Measurements from ENCODE around the gene TXNL1.

GRCh38 chr18:56560992-56561391 lies 77.4 kb downstream of the TXNL1 start:
- TF ChIP-seq, protein P1, sequence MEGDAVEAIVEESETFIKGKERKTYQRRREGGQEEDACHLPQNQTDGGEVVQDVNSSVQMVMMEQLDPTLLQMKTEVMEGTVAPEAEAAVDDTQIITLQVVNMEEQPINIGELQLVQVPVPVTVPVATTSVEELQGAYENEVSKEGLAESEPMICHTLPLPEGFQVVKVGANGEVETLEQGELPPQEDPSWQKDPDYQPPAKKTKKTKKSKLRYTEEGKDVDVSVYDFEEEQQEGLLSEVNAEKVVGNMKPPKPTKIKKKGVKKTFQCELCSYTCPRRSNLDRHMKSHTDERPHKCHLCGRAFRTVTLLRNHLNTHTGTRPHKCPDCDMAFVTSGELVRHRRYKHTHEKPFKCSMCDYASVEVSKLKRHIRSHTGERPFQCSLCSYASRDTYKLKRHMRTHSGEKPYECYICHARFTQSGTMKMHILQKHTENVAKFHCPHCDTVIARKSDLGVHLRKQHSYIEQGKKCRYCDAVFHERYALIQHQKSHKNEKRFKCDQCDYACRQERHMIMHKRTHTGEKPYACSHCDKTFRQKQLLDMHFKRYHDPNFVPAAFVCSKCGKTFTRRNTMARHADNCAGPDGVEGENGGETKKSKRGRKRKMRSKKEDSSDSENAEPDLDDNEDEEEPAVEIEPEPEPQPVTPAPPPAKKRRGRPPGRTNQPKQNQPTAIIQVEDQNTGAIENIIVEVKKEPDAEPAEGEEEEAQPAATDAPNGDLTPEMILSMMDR (IDR thresholded peaks at IDR 0.05): no peak
- TF ChIP-seq EZH2phosphoT487 (IDR thresholded peaks at IDR 0.05): no peak
- TF ChIP-seq EZH2 (IDR thresholded peaks at IDR 0.05): no peak
